ENCODE results near the gene CFAP299.
"Not testable (repeated sequence)": the region's sequence is repeated elsewhere in the genome, so short reads cannot be mapped to it uniquely, and the experiment has no call there.

GRCh38 chr4:80687736-80688135 is 352.2 kb downstream of the CFAP299 start:
- TF ChIP-seq CTCF, POLR2AphosphoS5 (IDR thresholded peaks at IDR 0.05): not testable (repeated sequence)
